NCI-H69 (cell line): ENCODE measurements around the gene MVD.
"Not testable (repeated sequence)": the region's sequence is repeated elsewhere in the genome, so short reads cannot be mapped to it uniquely, and the experiment has no call there.

Experiments
- DNase-seq: peaks from one replicate; lab custom pipeline; 2025; lab: John Stamatoyannopoulos, UW

The MVD gene

DNA sequence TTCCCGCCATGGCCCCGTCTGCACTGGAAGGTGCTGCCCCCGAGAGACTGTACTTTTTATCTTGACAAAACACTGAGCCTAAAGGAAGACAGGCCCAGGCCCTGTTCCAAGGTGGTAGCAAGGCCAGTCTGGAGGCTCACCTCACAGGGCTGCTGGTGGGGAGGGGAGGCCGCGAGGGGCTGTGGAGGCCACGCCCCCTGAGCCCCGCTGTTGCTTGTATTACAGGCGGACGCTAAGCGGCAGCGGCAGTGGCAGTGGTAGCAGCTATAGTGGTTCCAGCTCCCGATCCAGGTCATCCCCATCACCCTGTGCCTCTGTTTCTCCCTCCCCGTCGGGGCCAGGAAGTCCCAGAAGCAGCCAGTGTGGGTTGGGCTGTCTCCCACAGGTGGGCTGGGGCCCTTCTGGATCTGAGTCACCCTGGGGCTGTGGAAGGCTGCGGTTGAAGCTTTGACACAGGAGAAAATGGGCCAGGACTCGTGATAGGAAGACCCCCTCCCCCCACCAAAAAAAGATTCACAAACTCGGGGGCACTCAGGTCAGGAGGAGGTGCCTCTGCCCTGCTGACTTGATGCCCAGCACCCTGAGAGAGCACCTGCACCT, 37.8 kb downstream of the MVD start:
- DNase-seq, result no peak

- no peak for DNase-seq
Measured at GRCh38 chr16:88624481-88624880, 38.4 kb downstream of the MVD start.

DNA sequence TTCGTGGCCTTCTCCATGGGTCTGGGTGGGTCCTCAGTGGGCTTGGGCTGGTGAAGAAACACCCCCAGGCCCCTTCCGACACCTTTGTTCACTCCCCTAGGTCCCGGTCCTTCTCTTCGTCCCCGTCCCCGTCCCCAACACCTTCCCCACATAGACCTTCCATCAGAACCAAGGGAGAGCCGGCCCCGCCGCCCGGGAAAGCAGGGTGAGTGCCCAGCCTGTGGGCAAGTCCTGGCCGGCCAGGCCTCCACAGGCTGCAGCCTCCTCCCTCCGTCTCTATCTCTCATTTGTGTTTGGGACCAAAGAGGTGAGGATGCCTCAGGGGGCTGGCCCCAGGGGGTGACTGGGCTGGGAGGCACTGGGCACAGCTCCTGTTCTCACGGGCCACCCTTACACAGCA, 39.0 kb downstream of the MVD start:
- DNase-seq, result no peak

DNA sequence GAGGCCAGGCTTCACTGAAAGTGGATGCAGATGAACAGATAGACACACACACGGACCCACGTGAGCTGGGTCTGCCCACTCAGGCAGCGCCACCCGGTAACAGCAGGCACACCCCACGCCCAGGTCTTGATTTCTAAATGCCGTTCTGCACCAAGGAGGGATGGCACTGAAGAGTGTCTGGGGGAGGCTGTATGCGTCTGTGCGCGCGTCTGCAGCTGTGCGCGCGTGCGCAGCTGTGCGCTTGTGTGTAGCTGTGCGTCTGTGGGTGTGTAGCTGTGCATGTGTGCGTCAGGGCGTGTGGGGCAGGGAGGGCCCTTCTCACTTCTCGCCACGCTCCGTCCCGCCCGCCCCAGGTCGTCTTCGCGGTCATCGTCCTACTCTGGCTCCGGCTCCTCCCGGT, 40.0 kb downstream of the MVD start:
- DNase-seq, result no peak

- DNase-seq, result no peak
Measured at GRCh38 chr16:88622125-88622524, 40.8 kb downstream of the MVD start.

GRCh38 chr16:88619859-88620815, 42.8 kb downstream of the MVD start:
- no peak for DNase-seq

DNA sequence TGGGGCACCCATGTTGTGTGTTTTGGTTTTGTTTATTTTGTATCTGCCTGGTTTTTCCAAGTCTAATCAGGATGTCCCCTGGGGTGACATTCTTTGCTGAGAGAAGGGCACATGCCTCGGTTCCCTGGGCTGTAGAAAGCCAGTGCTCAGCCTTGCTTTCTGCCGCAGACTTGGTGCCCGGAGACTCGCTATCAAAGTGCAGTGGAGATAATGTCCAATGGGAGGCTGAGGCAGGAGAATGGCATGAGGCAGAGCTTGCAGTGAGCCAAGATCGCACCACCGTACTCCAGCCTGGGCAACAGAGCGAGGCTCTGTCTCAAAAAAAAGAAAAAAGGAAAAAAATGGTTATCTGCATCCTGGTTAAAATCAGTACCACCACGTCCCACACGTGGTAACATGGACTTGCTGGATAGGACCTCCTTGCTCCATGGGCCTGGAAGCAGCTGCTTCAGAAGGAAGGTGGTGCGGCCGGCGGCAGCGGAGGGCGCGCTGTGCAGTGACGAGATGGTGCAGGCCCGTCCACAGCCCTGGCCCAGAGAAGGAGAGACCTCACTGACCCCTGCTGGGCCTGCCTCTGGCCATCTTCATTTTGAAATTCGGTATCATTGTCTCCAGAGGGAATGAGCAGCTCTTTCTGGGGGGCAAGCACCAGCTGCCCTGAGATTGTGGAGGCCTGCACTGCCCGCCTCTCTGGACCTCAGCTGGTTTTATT, 43.8 kb downstream of the MVD start:
- DNase-seq, result no peak

GRCh38 chr16:88618182-88618955, 44.5 kb downstream of the MVD start:
- no peak for DNase-seq

GRCh38 chr16:88617268-88618031, 45.4 kb downstream of the MVD start:
- peak; percentile 62 for DNase-seq

- DNase-seq, result no peak
Measured at GRCh38 chr16:88616736-88617135, 46.2 kb downstream of the MVD start.

DNA sequence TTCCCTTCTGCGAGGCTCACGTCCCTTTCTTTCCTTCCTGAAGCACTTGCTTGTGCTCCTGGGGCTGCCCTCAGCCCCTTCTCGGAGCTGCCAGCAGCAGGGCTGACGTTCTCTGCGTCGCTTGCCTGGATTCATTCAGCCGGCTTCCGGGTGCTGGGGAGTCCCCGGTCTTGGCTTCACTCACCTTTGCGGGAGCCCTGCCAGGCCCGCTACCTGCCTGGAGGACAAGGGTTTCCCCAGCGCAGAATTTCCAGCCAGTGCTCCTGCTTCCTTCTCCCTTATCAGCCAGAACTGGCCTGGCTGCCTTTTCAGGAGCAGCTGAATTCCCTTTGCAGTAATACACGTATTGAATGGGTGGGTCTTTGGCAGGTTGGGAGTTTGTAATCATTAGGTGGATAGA, 46.6 kb downstream of the MVD start:
- DNase-seq, result no peak

DNA sequence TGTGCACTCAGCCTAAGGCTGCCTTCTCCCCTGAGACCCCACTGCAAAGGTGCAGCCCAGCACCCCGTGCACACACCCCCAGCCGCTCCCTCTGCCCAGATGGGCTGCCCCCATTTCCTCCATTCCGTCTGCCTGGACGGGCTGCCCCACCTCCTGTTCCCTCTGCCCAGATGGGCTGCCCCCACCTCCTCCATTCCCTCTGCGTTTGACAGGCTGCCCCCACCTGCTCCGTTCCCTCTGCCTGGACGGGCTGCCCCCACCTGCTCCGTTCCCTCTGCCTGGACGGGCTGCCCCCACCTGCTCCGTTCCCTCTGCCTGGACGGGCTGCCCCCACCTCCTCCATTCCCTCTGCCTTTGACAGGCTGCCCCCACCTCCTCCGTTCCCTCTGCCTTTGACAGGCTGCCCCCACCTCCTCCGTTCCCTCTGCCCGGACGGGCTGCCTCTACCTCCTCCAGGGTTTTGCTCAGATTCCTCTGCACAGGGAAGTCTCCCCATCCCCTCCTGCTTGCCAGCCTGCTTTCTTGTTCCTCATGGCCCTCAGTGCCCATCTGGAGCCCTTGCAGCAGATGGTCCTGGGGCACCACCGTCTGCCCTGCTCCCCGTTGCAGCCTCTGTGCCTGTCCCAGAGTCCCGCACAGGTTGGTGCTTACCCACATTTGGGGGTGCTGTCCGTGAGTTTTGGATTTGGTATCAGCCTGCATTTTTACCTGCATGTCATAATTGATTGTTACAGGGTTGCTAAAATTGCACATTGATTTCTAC, 47.9 kb downstream of the MVD start:
- no peak for DNase-seq

DNA sequence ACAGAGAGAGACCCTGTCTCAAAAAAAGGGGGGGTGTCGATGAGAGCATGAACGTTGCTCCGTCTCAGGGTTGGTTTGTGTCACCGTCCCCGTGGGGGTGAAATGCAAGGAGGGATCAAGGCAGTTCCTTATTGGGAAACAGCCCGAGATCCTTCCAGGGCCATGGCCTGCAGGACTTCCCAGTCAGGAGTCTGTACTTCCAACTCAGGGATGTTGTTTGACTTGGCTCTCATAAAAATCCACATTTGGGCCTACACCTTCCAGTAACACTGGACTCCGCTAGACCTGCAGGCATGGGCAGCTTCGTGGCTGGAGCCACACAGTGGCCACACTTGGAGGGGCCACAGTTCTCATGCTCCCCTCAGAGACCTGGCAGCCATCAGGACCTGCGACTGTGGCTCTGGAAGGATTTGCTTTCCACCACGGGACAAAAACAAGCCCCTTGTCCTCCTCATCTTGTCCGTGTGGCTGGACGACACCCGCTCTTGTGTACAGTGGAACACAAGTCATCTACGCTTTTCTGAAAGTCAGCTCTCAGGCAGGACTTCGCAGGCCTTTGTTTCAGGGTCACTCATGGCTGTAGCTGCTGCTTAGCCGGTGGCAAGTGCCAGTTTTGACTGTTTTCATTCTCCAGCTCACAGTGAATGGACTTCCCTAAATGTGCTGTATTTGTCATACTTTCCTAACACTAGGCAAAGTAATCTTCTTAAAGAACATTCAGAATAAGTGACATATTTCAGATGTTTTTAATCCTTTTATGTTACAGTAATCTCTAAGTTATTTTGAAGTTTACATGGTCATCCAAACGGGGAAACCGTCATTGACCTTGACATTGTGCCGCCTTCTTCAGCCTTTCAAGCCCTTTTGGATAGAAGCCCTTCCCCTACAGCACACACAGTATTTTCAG, 48.7 kb downstream of the MVD start:
- no peak for DNase-seq

DNA sequence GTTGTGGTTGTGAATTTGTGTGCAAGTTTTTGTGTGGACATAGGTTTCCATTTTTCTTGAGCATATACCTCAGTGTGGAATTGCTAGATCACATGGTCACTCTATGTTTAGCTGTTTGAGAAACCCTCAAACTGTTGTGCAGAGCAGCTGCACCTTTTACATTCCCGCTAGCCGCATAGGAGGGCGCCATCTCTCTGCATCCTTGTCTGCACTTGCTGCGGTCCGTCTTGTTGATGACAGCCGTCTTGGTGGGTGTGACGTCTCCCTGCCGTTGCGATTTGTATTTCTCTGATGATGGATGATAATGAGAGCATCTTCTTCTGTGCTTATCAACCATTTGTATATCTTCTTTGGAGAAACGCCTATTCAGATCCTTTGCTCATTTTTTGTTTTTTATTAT, 49.6 kb downstream of the MVD start:
- DNase-seq, result no peak

DNA sequence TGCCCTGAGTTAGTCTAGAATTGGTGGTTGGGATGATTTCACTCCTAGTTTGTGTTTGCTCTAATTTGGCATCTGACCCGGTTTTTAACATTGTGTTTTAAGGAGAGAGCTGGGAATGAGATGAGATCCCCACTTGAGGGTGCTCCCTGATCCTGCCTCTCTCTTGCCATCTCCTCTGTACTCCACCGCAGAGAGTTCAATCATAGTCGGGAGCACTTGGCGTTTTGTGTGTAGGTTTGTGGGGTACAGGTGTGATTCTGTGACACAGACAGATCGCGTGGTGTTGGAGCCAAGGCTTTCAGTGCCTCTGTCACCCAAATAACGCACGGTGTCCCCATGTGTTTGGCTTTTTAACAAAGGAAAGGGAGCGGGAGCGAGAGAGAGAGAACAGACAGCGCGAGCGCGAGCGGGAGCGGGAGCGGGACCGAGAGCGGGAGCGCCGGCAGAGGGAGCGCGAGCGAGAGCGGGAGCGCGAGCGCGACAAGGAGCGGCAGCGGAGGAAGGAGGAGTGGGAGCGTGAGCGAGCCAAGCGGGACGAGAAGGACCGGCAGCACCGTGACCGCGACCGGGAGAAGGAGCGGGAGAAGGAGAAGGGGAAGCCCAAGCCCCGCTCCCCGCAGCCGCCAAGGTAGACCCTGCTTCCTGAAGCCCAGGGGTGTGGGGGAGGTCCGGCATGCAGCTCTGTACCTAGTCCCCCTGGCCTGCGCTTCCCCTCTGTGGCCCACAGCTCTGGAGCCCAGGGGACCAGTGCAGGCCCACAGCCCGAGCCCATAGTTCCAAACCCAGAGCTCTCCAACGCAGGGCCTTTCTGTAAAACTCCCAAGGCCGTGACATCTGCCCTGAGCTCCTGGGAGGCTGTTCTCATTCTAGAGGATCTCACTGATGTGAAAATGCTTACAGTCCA, 51.7 kb downstream of the MVD start:
- no peak for DNase-seq

DNA sequence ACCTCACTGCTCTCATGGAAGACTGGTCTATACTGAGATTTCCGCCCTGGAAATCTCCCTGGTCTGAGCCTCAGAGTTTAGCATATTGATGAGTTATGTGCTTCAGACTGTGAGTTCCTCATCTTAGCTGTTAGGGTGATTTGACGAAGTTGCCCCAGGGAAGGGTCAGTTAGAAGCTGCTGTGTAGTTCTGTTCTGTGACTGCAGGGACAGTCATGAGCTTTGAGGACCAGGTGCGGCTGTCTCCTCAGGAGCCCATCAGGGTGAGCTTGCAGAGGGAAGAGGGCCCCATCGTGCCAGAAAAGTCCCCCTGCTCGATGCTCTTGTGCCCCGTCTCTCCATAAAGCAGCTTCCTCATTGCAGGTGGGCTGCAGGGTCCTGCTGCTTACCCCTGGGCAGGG, 52.8 kb downstream of the MVD start:
- no peak for DNase-seq

GRCh38 chr16:88609426-88609825, 53.5 kb downstream of the MVD start:
- not testable (repeated sequence) for DNase-seq

DNA sequence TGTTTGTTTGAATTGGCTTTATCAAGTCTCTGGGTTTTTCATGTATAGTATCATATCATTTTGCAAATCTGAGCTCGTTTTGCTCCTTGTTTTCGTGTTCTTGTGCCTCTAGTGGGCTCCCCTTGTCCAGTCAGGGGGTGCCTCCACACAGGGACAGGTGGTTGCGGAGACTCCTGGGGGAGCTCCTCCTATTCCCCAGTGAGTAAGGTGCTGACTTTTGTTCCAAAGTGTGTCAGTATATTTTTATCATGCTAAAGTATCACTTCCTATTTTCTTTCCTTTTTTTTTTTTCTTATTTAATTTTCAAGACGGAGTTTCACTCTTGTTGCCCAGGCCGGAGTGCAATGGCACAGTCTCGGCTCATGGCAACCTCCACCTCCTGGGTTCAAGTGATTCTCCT, 54.8 kb downstream of the MVD start:
- DNase-seq, result no peak
